ENCODE results near the gene ASPA. TPM values are rescaled to one million over a fixed set of nuclear protein-coding genes. Genes with fewer than 3 reads are reported as not detected.

Gene ASPA
- total and polyA plus RNA-seq, 2 of the 13 experiments (the other 11 are each of a cell fraction or from before 2014, with no cell fraction given): not detected

GRCh38 chr17:3474212-3474611 is 1.6 kb upstream of the ASPA start (continued):
- TF ChIP-seq, protein P1, sequence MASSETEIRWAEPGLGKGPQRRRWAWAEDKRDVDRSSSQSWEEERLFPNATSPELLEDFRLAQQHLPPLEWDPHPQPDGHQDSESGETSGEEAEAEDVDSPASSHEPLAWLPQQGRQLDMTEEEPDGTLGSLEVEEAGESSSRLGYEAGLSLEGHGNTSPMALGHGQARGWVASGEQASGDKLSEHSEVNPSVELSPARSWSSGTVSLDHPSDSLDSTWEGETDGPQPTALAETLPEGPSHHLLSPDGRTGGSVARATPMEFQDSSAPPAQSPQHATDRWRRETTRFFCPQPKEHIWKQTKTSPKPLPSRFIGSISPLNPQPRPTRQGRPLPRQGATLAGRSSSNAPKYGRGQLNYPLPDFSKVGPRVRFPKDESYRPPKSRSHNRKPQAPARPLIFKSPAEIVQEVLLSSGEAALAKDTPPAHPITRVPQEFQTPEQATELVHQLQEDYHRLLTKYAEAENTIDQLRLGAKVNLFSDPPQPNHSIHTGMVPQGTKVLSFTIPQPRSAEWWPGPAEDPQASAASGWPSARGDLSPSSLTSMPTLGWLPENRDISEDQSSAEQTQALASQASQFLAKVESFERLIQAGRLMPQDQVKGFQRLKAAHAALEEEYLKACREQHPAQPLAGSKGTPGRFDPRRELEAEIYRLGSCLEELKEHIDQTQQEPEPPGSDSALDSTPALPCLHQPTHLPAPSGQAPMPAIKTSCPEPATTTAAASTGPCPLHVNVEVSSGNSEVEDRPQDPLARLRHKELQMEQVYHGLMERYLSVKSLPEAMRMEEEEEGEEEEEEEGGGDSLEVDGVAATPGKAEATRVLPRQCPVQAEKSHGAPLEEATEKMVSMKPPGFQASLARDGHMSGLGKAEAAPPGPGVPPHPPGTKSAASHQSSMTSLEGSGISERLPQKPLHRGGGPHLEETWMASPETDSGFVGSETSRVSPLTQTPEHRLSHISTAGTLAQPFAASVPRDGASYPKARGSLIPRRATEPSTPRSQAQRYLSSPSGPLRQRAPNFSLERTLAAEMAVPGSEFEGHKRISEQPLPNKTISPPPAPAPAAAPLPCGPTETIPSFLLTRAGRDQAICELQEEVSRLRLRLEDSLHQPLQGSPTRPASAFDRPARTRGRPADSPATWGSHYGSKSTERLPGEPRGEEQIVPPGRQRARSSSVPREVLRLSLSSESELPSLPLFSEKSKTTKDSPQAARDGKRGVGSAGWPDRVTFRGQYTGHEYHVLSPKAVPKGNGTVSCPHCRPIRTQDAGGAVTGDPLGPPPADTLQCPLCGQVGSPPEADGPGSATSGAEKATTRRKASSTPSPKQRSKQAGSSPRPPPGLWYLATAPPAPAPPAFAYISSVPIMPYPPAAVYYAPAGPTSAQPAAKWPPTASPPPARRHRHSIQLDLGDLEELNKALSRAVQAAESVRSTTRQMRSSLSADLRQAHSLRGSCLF (CRISPR knock-in tag; IDR thresholded peaks at IDR 0.05; ENCODE audit: borderline replicate concordance): no peak
- TF ChIP-seq U2AF1 (optimal IDR thresholded peaks at IDR 0.05; ENCODE audit: low read depth, low read length): no peak
- TF ChIP-seq ZNF407 (CRISPR knock-in tag; IDR thresholded peaks at IDR 0.05; ENCODE audit: not compliant biosample characterization): no peak
- TF ChIP-seq MAFG (CRISPR knock-in tag; IDR thresholded peaks at IDR 0.05): peak; percentile 80
- no peak for TF ChIP-seq ZNF17 (CRISPR knock-in tag; IDR thresholded peaks at IDR 0.05)
- TF ChIP-seq TIGD3 (CRISPR knock-in tag; IDR thresholded peaks at IDR 0.05; ENCODE audit: borderline replicate concordance): no peak
- no peak for TF ChIP-seq ZNF747 (CRISPR knock-in tag; IDR thresholded peaks at IDR 0.05; ENCODE audit: borderline replicate concordance)
- no peak for TF ChIP-seq GTF3A (CRISPR knock-in tag; conservative IDR thresholded peaks at IDR 0.05)
- no peak for TF ChIP-seq BATF2 (CRISPR knock-in tag; IDR thresholded peaks at IDR 0.05)
- TF ChIP-seq SKI (IDR thresholded peaks at IDR 0.05; ENCODE audit: partially characterized antibody): no peak
- no peak for TF ChIP-seq KLF11 (CRISPR knock-in tag; IDR thresholded peaks at IDR 0.05)
- no peak for TF ChIP-seq ZSCAN22 (CRISPR knock-in tag; IDR thresholded peaks at IDR 0.05)
- TF ChIP-seq ZNF225 (CRISPR knock-in tag; IDR thresholded peaks at IDR 0.05): no peak
- TF ChIP-seq ZNF749 (CRISPR knock-in tag; IDR thresholded peaks at IDR 0.05; ENCODE audit: borderline replicate concordance): no peak
- no peak for TF ChIP-seq FOXJ3 (CRISPR knock-in tag; IDR thresholded peaks at IDR 0.05; ENCODE audit: borderline replicate concordance)
